SK-N-SH (cell line): Measurements from ENCODE around the gene MBNL1.
"Not testable (repeated sequence)": the region's sequence is repeated elsewhere in the genome, so short reads cannot be mapped to it uniquely, and the experiment has no call there.

Source experiments
- CTCF ChIP-seq: fragments of 200-600 bp; sonication (generic); IDR thresholded peaks from 2 replicates; pipeline ENCODE4 v1.6.1; 2017; ENCODE audit warnings: antibody characterized with exemption, mild to moderate bottlenecking, moderate library complexity
- EP300 ChIP-seq, 2 experiments: IDR thresholded peaks; 2 replicates each; pipeline versions ENCODE4 v1.4.0 to v1.6.1; 2012; ENCODE audit warnings: borderline replicate concordance in 1 of 2, low read depth in 1 of 2, low read length in 1 of 2
- EZH2phosphoT487 ChIP-seq: fragments of 200-600 bp; sonication (generic); IDR thresholded peaks from 2 replicates; pipeline ENCODE4 v1.6.1; 2017; ENCODE audit warnings: low read depth, mixed run types, mild to moderate bottlenecking, antibody characterized with exemption, moderate library complexity, borderline replicate concordance
- GATA2 ChIP-seq: sonication (generic); formaldehyde crosslinking; IDR thresholded peaks from 2 replicates; pipeline ENCODE4 v1.5.0; 2020; ENCODE audit warnings: mild to moderate bottlenecking, missing genetic modification reagents
- MAX ChIP-seq: IDR thresholded peaks from 2 replicates; pipeline ENCODE4 v1.4.0; 2012; ENCODE audit warnings: low read depth
- POLR2AphosphoS5 ChIP-seq: IDR thresholded peaks from 2 replicates; pipeline ENCODE4 v1.6.1; 2012; ENCODE audit warnings: low read depth, low read length
- RAD21 ChIP-seq: IDR thresholded peaks from 2 replicates; pipeline ENCODE4 v1.6.1; 2012; ENCODE audit warnings: mild to moderate bottlenecking, low read length
- RCOR1 ChIP-seq: fragments of 150-350 bp; IDR thresholded peaks from 2 replicates; pipeline ENCODE4 v1.6.1; 2017; ENCODE audit warnings: antibody characterized with exemption, low read length
- TAF1 ChIP-seq: IDR thresholded peaks from 2 replicates; pipeline ENCODE4 v1.6.1; 2012; ENCODE audit warnings: low read depth, mild to moderate bottlenecking, low read length, moderate library complexity, borderline replicate concordance
- ZBTB33 ChIP-seq: IDR thresholded peaks from 2 replicates; pipeline ENCODE4 v1.4.0; 2012; ENCODE audit warnings: low read depth, borderline replicate concordance

GRCh38 chr3:152367192-152367591, 98.5 kb downstream of the MBNL1 start:
- TF ChIP-seq CTCF; RCOR1; MAX; EP300 (IDR thresholded peaks at IDR 0.05; ENCODE audit: borderline replicate concordance in 1 of 2, low read depth in 1 of 2, low read length in 1 of 2); EZH2phosphoT487; GATA2; ZBTB33; POLR2AphosphoS5; TAF1; RAD21: not testable (repeated sequence)
